ENCODE measurements around the gene FBXO21. TPM values are rescaled to one million over a fixed set of nuclear protein-coding genes. Genes with fewer than 3 reads are reported as not detected.

FBXO21 gene
- total RNA-seq, 2 experiments from 2014 or later: 34.4 to 60.8 TPM

DNA sequence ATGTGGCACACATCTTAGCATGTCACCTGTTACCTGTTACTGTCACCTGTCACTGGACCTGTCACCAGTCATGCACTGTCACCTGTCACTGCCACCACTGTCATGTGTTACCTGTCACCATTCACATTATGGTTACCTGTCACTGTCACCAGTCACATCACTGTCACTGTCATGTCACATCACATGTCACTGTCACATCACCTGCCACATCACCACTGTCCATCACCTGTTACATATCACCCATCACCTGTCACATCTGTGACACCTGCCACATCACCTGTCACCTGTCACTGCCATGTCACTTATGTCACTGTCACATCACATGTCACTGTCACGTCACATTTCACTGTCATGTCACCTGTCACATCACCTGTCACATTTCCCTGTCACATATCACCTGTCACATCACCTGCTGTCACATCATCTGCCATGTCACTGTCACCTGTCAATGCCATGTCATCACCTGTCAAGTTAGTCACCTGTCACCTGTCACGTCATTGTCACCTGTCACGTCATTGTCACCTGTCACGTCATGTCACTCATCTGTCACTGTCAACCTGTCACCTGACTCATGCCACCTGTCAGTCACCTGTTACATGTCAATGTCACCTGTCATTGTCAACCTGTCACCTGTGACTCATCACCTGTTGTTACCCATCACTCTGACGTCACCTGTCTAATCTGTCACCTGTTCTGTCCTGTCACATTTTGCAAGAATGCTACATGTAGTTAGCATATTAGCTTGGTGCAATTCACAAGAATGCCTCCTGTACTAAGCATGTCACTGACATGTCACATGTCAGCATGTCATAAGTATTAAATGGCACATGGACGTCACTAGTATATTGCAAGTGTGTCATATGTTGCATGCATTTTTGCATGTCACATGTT lies 62.1 kb downstream of the FBXO21 start:
- Histone ChIP-seq H4K20me1 (ENCODE audit: insufficient read depth, low read length) (no peaks in the 10 kb centered on the region), H3K27ac (ENCODE audit: low read depth, low read length, poor library complexity, severe bottlenecking) (no peak overlapping the region), H2AFZ (ENCODE audit: low read length) (no peak overlapping the region), H3K9me3 (ENCODE audit: low read length) (peaks cover 8% of the 10 kb centered on the region; the same call in 1 of the 2 replicates), H3K9me2 (ENCODE audit: insufficient read depth, low read length) (no peaks in the 10 kb centered on the region), H3K4me1 (ENCODE audit: insufficient read depth, low read length, poor library complexity, severe bottlenecking) (no peaks in the 10 kb centered on the region), H3K79me2 (ENCODE audit: insufficient read depth, low read depth, low read length) (no peaks in the 10 kb centered on the region), H3K4me2 (ENCODE audit: low read length) (no peak overlapping the region), H3K4me3 (ENCODE audit: low read depth, low read length, poor library complexity, severe bottlenecking) (no peak overlapping the region), H3K36me3 (ENCODE audit: insufficient read depth, low read length) (no peaks in the 10 kb centered on the region)
- BruUV-seq (replicated peaks): no TSS peak
- no peak for TF ChIP-seq EZH2phosphoT487 (IDR thresholded peaks at IDR 0.05; ENCODE audit: borderline replicate concordance, low read depth, low read length)
- TF ChIP-seq, protein P1, sequence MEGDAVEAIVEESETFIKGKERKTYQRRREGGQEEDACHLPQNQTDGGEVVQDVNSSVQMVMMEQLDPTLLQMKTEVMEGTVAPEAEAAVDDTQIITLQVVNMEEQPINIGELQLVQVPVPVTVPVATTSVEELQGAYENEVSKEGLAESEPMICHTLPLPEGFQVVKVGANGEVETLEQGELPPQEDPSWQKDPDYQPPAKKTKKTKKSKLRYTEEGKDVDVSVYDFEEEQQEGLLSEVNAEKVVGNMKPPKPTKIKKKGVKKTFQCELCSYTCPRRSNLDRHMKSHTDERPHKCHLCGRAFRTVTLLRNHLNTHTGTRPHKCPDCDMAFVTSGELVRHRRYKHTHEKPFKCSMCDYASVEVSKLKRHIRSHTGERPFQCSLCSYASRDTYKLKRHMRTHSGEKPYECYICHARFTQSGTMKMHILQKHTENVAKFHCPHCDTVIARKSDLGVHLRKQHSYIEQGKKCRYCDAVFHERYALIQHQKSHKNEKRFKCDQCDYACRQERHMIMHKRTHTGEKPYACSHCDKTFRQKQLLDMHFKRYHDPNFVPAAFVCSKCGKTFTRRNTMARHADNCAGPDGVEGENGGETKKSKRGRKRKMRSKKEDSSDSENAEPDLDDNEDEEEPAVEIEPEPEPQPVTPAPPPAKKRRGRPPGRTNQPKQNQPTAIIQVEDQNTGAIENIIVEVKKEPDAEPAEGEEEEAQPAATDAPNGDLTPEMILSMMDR (conservative IDR thresholded peaks at IDR 0.05; ENCODE audit: low read length): no peak
- intact Hi-C loops (cut with micrococcal nuclease; ENCODE audit: unreplicated experiment): no loop called here
- POLR2A ChIA-PET: interaction anchor here (1.1 kb wide), 1 partner anchor 22 kb away, joined by 3 read pairs; no protein-coding TSS in a partner anchor
- CTCF ChIA-PET (ENCODE audit: unreplicated experiment): no interaction called here
- DNase-seq (ENCODE audit: low spot score): no peak

DNA sequence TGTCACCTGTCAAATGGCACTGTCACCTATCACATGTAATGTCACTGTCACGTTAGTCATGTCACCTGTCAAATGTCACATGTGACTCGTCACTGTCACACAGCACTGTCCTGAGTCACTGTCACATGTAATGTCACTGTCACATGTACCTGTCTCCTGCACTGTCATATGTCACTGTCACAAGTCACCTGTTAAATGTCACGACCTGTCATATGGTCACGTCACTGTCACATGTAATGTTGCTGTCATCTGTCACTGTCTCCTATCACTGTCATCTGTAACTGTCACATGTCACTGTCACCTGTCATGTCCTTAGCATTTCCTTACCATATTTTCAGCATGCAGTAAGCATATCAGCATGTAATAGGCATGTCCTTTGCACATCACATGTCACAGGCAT lies 63.9 kb downstream of the FBXO21 start:
- ChIA-PET CTCF (ENCODE audit: unreplicated experiment) (no interaction called here), POLR2A (no interaction called here)
- TF ChIP-seq, protein P1 (conservative IDR thresholded peaks at IDR 0.05; ENCODE audit: low read length): no peak
- no peak for TF ChIP-seq EZH2phosphoT487 (IDR thresholded peaks at IDR 0.05; ENCODE audit: borderline replicate concordance, low read depth, low read length)
- Histone ChIP-seq H3K27ac (ENCODE audit: low read depth, low read length, poor library complexity, severe bottlenecking) (no peak overlapping the region), H2AFZ (ENCODE audit: low read length) (no peak overlapping the region), H3K79me2 (ENCODE audit: insufficient read depth, low read depth, low read length) (no peaks in the 10 kb centered on the region), H3K36me3 (ENCODE audit: insufficient read depth, low read length) (no peaks in the 10 kb centered on the region), H3K4me3 (ENCODE audit: low read depth, low read length, poor library complexity, severe bottlenecking) (no peak overlapping the region), H3K9me3 (ENCODE audit: low read length) (peaks cover 8% of the 10 kb centered on the region; the same call in 1 of the 2 replicates), H4K20me1 (ENCODE audit: insufficient read depth, low read length) (no peaks in the 10 kb centered on the region), H3K4me1 (ENCODE audit: insufficient read depth, low read length, poor library complexity, severe bottlenecking) (no peaks in the 10 kb centered on the region), H3K4me2 (ENCODE audit: low read length) (no peak overlapping the region), H3K9me2 (ENCODE audit: insufficient read depth, low read length) (no peaks in the 10 kb centered on the region)
- BruUV-seq (replicated peaks): no TSS peak
- no peak for DNase-seq (ENCODE audit: low spot score)
- intact Hi-C loops (cut with micrococcal nuclease; ENCODE audit: unreplicated experiment): no loop called here

DNA sequence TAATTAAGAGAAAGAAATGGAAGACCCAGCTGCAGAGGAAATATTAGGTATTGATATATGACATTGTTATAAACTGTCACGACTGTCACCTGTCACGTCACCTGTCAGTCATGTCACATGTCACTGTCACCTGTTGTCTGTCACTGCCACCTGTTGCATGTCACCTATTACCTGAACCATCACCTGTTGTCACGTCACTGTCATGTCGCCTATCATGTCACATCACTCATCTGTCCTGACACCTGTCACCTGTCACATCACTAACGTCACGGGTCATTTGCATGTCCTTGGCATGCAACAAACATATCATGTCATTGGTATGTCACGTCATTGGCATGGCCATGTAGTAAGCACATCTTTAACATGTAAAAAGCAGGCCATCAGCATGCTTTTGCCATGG lies 64.5 kb downstream of the FBXO21 start:
- TF ChIP-seq, protein P1 (conservative IDR thresholded peaks at IDR 0.05; ENCODE audit: low read length): no peak
- no peak for TF ChIP-seq EZH2phosphoT487 (IDR thresholded peaks at IDR 0.05; ENCODE audit: borderline replicate concordance, low read depth, low read length)
- Histone ChIP-seq H4K20me1 (ENCODE audit: insufficient read depth, low read length) (no peaks in the 10 kb centered on the region), H3K4me3 (ENCODE audit: low read depth, low read length, poor library complexity, severe bottlenecking) (no peak overlapping the region), H3K36me3 (ENCODE audit: insufficient read depth, low read length) (no peaks in the 10 kb centered on the region), H3K79me2 (ENCODE audit: insufficient read depth, low read depth, low read length) (no peaks in the 10 kb centered on the region), H3K9me2 (ENCODE audit: insufficient read depth, low read length) (no peaks in the 10 kb centered on the region), H3K9me3 (ENCODE audit: low read length) (peaks cover 8% of the 10 kb centered on the region; the same call in 1 of the 2 replicates), H3K4me2 (ENCODE audit: low read length) (no peak overlapping the region), H3K27ac (ENCODE audit: low read depth, low read length, poor library complexity, severe bottlenecking) (no peak overlapping the region), H2AFZ (ENCODE audit: low read length) (no peak overlapping the region), H3K4me1 (ENCODE audit: insufficient read depth, low read length, poor library complexity, severe bottlenecking) (no peaks in the 10 kb centered on the region)
- POLR2A ChIA-PET: interaction anchor here (0.6 kb wide), 1 partner anchor 126 kb away, joined by 5 read pairs; no protein-coding TSS in a partner anchor
- intact Hi-C loops (cut with micrococcal nuclease; ENCODE audit: unreplicated experiment): no loop called here
- no peak for DNase-seq (ENCODE audit: low spot score)
- no TSS peak for BruUV-seq (replicated peaks)
- CTCF ChIA-PET (ENCODE audit: unreplicated experiment): no interaction called here

Data from OCI-LY7 (cell line).